Endometrial microvascular endothelial cells (primary cell): ENCODE measurements around the gene USP40. TPM values are rescaled to one million over a fixed set of nuclear protein-coding genes. Genes with fewer than 3 reads are reported as not detected.

Experiments used
- in situ Hi-C: cut with HindIII; loops from 2 replicates; pipeline ENCODE4 v1.10.0; 2017; ENCODE audit warnings: low sequenced_read_pairs, low pct_unique_long_range_greater_than_20kb; ENCODE audit errors: inconsistent ontology term
- total RNA-seq: library from RNA; depleted of rRNA; stranded (reverse); fragments of >200 nt; gene quantifications from one replicate; pipeline ENCODE4 v1.2.3, GENCODE V29; 2015; ENCODE audit errors: inconsistent ontology term

The USP40 gene
- total RNA-seq, 1 donor from 2014 or later: 22.3 TPM

DNA sequence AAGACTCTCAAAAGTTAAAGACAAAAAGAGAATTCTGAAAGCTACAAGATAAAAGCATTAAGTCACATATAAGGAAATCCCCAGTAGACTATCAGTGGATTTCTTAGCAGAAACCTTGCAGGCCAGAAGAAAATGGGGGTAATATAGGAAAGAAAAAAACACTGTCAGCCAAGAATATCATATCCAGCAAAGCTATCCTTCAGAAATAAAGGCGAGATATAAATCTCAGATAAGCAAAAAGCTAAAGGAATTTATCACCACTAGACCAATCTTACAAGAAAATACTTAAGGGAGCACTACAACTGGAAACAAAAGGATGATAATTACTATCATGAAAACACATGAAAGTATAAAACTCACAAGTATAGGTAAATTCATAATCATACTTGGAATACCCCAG lies 63.1 kb downstream of the USP40 start:
- in situ Hi-C loops: no loop called here

DNA sequence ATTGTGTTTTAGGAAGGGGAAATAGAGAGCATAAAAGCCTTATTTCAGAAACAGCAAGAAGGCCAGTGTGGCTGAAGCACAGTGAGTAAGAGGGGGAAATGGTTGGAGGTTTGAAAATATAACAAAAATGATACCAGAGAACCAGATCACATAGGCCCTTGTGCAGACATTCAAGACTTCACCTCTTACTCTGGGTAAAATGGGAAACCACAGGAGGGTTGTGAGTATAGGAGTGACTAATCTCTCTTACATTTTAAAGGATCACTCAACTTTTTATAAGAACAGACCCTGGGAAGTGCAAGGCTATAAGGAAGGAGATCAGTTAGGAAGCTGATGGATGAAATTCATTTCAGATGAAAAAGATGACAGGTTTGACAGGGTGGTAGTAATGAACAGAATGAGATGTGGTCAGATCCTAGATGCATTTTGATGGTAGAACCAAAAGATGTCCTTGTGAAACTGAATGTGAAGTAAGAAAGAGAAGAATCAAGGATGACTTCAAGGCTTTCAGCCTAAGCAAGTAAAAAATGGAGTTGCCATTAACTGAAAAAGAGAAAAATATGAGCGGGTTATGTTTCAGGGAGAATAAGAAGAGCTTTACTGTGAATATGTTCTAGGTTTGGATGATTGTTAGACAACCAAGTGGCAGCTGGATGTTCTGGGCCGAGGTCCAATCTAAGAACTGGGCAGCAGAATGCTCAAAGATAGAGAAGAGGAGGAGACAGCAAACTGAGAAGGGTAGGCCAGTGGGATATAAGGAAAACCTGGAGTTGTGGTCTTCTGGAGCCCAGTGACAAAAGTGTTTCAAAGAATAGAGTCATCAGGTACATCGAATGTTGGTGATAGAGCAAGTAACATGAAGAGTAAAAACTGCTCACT lies 65.1 kb downstream of the USP40 start:
- in situ Hi-C loops: no loop called here

DNA sequence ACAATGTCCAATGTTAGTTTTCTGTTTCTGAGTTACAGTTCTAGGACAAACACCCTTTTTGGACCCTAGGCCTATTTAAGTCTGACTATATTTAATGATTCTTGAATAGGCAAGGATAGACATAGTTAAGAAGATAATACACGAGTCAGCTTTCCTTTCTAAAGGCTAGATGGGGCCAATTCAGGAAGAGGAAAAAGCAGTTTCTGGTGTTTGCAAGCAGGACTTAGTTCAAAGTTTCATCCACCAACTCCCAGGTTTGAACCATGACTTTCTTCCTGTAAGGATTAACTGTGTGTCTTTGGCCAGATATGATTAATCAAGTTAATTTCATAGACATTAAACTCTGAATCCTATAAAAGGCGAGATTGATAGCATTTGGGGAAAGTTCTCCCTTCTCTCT lies 66.7 kb downstream of the USP40 start:
- in situ Hi-C loops: no loop called here

DNA sequence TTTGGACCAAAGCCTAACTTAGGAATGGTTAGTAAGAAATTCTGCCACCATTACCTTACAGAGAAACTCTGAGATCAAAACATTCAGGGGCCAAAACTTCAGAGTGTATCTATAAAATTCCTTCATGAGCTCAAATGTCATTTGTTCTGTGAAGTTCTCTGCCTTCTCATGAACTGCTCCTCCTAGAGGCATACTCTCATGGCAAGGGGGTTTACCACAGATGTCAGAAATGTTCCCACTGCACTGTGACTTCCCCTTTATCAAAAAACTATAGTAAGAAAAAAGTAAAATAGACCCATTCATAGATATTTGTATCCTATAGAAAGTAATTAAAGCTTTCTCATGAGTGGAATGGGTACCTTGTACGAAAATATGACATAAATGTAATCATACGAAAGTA lies 68.5 kb downstream of the USP40 start:
- in situ Hi-C loops: no loop called here

DNA sequence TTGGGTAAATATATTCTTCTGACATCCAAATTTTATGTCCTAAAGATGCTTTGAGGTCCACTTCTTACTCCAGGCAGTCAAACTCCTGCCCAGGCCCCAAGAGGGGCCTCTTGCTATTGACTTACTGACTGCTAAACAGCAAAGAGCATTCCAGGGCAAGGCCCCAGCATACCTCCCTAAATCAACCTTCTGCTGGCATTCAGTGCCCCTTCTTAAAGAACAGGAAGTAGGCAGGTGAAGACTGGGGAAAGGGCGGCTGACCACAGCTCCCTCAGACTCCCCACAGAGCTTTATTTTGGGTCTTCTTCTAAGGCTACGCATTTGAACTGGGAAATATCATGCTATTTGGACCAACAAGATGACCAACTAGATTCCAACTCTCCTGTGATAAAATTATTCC lies 68.9 kb downstream of the USP40 start:
- in situ Hi-C loops: no loop called here

DNA sequence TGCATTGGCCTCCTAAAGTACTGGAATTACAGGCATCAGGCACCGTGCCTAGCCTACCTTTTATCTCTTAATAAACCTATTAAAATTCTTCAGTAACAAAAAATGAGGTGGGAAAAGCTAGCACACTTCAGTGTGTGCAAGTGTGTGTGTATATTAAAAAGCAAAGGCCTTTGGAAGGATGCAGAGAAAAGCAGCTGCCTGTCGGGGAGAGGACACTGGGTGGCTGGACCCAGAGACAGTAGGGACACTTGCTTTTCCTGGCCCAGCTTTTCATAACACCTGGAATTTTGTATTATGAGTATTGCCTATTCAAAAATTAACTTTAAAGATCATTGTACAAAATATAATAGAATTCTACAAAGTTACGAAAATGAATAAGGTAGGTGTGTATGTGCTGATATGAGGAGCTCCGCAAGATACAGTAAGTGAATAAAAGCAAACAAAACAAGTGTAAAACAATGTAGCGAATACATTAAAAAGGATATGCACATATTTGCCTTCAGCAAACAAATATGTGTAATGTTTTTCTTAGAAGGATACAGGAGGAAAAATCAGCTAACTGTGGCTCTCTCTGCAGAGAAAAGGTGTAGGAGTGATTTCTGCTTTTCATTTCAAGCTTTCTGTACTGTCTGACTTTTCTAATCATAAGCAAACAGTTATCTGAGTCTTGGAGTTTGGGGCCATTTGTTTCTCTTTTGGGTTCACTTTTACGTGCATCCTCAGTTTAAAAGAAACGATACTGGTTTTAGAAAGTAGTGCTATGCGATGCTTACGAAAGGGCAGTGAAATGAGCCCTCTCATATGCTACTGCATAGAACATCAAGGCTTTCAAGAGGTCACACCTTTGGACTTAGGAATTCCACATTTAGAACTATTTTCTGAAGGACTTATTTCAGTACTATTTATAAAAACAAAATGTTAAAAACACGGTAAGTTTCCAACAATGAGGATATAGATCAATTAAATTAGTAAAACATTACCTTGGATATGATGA lies 70.8 kb downstream of the USP40 start:
- in situ Hi-C loops: no loop called here

DNA sequence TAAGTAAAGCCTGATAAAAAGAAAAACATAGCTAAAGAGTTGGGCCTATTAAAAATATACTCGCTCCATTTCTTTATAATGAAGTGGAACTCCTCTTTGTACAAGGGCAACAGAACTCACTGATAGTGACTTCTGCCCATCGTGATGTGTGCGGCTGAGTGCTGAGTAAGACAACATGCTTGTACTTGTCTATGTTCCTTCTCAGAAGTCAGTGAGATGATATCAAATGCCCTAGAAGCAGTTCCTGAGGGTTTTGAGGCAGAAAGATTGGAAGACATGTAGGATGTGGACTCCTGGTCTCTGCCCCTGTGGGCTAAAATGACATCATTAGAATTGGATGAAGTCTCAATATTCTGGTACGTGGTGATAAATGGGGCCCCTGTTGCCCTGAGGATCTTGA lies 73.8 kb downstream of the USP40 start:
- in situ Hi-C loops: no loop called here

DNA sequence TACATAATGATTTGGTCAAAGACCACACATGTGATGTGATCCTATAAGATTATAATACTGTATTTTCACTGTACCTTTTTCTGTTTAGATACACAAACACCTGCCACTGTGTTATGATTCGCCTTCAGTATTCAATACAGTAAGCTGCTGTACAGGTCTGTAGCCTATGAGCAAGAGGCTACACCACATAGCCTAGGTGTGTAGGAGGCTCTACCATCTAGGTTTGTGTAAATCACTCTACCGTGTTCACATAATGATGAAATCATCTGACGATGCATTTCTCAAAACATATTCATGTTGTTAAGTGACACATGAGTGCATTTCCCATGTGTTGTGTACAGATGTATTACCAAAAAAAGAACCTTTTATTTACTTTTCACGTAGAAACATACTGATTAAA lies 74.5 kb downstream of the USP40 start:
- in situ Hi-C loops: no loop called here

DNA sequence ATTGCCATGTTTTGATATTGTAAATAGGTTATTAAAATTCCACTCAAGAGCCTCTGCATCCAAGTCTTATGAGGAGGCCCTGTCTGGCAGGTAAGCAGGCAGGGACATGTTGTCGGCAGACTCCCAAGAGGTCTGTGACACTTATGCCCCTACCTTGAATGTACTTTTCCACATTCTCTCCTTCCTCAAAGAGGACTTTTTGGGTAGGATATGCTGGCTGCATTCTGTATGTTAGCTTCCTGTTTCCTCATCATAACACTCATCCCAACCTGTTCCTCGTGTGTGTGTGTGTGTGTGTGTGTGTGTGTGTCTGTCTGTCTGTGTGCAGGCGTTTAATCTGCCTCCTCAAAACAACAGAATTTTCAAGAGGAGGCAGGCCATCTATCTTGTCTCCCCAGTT lies 75.3 kb downstream of the USP40 start:
- in situ Hi-C loops: no loop called here

DNA sequence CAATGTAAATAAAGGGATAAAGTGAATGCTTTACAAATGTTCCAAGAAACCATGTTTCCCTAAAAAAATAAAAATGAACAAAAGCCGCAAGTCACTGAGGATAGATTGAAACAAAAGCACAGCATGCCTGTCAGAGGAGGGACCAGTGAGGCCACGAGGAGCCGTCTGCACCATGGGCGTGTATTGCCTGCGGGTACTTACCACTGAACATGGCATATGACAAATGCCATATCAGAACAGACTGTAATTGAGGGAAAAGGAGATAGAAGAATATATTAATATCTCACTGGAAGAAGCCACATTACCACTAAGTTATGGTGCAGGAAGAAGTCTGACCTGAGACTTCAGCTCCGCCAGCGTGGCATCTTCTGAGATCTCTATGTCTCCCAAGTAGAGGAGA lies 75.8 kb downstream of the USP40 start:
- in situ Hi-C loops: no loop called here

DNA sequence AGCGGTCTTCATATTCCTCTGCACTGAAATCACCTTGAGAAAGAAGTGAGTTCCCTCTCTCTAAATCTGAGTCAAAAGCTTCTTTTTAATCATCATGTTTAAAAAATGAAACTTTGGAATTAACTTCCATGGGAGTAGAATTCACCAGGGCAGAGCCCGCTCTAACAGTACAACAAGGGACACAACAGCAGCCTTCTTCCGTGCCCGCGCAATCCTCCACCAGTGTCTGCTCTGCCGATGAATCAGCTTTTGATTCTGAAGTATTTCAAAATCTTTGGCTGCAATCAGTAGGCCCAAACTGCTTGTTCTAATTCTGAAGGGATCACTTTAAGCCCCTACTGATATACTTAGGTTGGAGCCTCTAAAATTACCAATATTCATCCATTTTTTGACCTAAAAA lies 76.9 kb downstream of the USP40 start:
- in situ Hi-C loops: no loop called here

DNA sequence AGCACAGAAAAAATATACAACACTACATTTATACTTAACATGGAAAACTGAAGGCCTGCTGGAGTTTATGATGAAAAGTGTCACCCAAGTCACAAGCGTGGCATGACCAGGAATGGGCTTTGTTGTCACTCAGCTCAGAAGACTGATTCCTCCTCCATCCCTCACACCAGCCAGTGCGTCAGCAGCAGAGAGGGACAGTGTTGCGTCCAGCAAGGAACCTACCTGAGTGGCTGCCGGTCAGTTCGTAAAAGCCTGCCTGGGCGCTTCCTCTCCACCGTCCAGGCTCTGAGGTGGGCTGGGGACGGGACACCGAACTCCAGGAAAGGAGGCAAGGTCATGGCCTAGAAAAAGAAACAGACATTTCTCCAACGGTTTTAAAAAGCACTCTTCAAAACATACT lies 77.4 kb downstream of the USP40 start:
- in situ Hi-C loops: no loop called here

DNA sequence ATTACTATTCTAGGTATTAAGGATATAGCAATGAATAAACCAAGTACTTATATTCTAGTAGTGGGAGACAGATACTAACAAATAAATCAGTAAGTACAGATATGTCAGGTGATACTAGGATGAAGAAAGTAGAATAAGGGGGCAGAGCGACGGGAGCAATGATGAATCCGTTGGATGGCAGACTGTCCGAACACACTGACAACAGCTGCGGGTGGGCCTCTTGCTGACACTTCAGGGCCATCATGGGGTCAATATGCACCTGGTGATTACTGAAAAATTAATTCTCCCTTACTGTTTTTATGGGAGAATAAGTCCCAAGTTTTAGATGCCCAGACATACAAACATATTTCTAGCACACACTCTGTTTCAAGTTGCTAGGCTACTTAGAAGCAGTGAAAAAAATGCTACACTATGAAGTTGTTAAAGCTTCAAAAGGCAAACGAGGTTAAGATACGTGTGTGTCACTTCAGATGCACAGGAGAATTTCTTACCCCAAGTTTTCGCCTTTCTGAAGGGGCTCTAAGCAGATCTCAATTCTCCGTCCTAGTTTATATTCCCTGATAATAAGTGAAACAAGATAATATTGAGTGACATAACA lies 78.7 kb downstream of the USP40 start:
- in situ Hi-C loops: no loop called here

DNA sequence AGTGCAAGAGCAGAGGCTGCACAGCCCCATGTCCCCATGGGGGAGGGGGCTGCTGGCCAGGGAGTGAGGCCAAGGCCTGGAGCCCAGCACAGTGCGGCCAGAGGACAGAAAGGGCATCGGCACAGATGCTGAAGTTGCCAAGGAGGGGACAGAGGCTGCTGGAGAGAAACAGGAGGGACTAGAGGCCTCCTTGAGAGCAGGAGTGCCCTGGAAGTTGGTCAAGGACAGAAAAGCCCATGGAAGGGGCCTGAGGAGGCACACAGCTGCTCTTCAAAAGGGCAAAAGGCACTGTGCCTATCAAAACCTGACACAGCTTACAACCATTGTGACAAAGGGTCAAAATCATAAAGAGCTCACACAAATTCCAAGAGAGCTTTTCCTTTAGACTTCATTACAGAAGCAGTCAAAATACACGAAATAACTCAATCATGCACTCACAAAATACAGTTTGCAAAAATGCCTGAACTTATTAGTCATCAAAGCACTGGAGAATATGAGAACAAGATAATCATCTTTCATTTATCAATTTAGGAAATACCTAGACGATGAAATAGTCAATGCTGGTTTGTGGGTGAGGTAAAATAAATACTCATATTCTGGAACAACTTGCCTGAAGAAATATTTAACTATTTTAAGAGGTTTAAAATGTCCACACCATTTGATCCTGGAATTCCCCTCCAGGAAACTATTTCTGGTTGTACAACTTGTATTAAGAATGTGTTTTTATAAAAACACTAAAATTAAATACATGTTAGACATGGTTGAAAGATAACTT lies 79.6 kb downstream of the USP40 start:
- in situ Hi-C loops: no loop called here

DNA sequence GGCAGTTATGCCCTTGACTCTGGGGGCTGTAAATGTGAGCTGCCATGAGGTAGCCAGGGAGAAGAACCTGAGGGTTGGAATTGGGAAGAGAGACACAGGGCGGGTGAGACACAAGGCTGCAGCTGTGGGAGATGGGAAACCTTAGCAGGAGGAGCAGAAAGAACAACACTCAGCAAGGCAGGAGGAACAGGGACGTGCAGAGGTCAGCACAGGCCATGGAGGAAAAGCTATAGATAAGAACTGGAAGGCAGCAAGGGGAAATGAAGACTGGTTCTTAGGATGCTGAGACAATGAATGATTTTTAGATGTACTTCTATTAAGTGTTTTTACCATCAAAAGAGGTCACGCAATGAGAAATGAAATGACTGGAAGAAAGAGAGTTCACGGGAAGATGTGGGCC lies 80.2 kb downstream of the USP40 start:
- in situ Hi-C loops: no loop called here

DNA sequence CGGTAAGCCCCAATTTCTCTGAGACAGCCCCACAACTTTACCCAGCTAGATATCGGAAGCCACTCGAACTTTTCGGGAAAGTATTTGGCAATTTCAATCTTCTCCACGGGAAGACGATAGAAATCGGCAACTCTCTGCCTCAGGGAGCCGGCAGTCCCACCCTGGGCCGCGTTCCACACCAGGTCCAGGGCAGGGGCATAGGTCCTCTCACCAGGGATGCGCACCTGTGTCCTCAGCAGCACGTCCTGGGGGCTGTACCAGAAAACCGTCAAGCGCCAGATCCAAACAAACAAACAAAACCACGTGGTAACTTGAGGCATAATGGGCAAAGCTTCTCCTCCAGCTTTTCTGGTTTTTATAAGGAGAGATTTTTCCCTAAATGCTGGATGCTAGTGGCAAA lies 80.9 kb downstream of the USP40 start:
- in situ Hi-C loops: no loop called here

DNA sequence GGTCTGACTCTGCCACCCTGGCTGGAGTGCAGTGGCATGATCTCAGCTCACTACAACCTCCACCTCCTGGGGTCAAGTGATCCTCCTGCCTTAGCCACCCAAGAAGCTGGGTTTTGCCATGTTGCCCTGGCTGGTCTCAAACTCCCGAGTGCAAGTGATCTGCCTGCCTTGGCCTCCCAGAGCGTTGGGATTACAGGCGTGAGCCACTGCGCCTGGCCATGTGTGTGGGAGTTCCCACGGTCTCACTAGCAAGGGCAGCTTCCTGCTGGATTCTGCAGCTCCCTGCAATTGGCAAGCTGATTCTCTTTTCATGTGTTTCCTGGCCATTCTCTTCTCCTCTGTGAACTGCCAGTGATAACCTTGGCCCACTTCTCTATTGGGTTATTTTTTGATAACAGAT lies 84.0 kb downstream of the USP40 start:
- in situ Hi-C loops: no loop called here

DNA sequence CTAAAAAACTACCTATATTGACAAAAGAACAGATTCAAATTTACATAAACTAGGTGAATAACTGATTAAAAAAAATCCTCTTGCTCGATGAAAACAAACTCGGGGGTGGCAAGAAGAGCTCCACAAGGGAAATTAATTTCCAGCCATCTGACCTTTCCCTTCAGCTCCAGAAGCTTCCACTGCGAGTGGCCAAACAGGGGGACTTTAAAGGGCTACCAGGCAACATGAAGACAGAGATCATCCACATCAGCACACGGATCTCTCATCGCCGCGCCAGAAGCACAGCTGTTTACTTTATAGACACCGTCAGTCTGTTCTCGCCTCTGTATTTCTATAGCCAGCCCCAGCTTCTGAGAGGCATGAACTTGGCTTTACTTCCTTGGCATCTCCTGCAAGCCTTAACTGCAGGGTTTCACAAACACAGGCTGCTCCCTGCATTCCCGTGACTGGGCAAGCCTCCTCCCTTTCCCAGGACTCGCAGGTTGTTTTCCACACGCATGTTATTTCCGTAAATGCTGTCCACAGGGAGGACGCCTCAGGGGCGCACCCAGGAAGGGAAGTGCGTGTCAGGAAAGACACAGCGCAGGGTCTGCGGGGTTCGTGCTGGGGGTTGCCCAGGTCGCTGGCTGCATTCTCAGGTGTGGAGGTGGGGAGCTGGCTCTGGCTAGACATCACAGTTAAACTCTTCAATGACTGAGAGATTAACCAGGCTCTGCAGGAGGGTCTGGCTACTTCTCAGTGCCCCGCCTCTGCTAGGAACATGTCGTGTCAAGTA lies 85.0 kb downstream of the USP40 start:
- in situ Hi-C loops: no loop called here
